DND-41 (cell line): Measurements from ENCODE around the gene BRIP1.

Experiments used
- ATAC-seq: fragments of 200-7000 bp; cut with Tn5 transposase; 3 replicates; pipeline ENCODE4 v1.9.1; 2021; ENCODE audit warnings: low read depth; ENCODE audit not compliant: insufficient read depth
- DNase-seq: peaks from one replicate; pipeline ENCODE4 v3.0.0-alpha.2; 2020
- H2AFZ ChIP-seq: 2 replicates; pipeline ENCODE4 v1.6.0; 2012; ENCODE audit warnings: low read depth, low read length
- H3K27ac ChIP-seq: 2 replicates; pipeline ENCODE4 v1.5.1; 2012; ENCODE audit warnings: low read length, inconsistent platforms
- H3K27me3 ChIP-seq: fragments of 200-600 bp; sonication (generic); 2 replicates; pipeline ENCODE4 v1.6.0; 2012; ENCODE audit warnings: low read length, mild to moderate bottlenecking, inconsistent platforms; ENCODE audit not compliant: insufficient read depth, poor library complexity
- H3K36me3 ChIP-seq: 2 replicates; pipeline ENCODE4 v1.5.1; 2012; ENCODE audit warnings: low read length, inconsistent platforms; ENCODE audit not compliant: insufficient read depth
- H3K4me1 ChIP-seq: 2 replicates; pipeline ENCODE4 v1.5.1; 2012; ENCODE audit warnings: mild to moderate bottlenecking, low read length; ENCODE audit not compliant: insufficient read depth
- H3K4me2 ChIP-seq: 2 replicates; pipeline ENCODE4 v1.6.0; 2012; ENCODE audit warnings: mild to moderate bottlenecking, moderate library complexity, low read length, inconsistent platforms; ENCODE audit not compliant: insufficient read depth
- H3K4me3 ChIP-seq, 2 experiments: fragments of 200-600 bp in 1 of 2; shearing (Covaris generic) in 1 of 2; 2 replicates each; pipeline ENCODE4 v1.5.1; 2012 to 2016; ENCODE audit warnings: inconsistent platforms in 2 of 2, low read length in 2 of 2, mild to moderate bottlenecking in 2 of 2, low read depth in 1 of 2, moderate library complexity in 1 of 2
- H3K79me2 ChIP-seq: 2 replicates; pipeline ENCODE4 v1.6.0; 2012; ENCODE audit warnings: low read length, inconsistent platforms; ENCODE audit not compliant: insufficient read depth
- H3K9ac ChIP-seq: 2 replicates; pipeline ENCODE4 v1.6.0; 2012; ENCODE audit warnings: low read depth, mild to moderate bottlenecking, inconsistent platforms, low read length, moderate library complexity
- H3K9me3 ChIP-seq: 2 replicates; pipeline ENCODE4 v1.5.1; 2012; ENCODE audit warnings: low read length, moderate library complexity, mild to moderate bottlenecking, inconsistent platforms; ENCODE audit not compliant: insufficient read depth, severe bottlenecking
- H4K20me1 ChIP-seq: 2 replicates; pipeline ENCODE4 v1.6.0; 2012; ENCODE audit warnings: low read length; ENCODE audit not compliant: insufficient read depth
- CTCF ChIP-seq: IDR thresholded peaks from 2 replicates; pipeline ENCODE4 v1.5.1; 2012; ENCODE audit warnings: borderline replicate concordance, low read length, moderate library complexity, mild to moderate bottlenecking; ENCODE audit not compliant: poor library complexity, severe bottlenecking; ENCODE audit errors: extremely low read depth
- EZH2 ChIP-seq: IDR thresholded peaks from 3 replicates; pipeline ENCODE4 v1.6.1; 2012; ENCODE audit warnings: borderline replicate concordance, low read depth, mild to moderate bottlenecking, moderate library complexity, low read length, inconsistent platforms; ENCODE audit not compliant: severe bottlenecking

The BRIP1 gene

GRCh38 chr17:61904094-61904710 lies 40.9 kb upstream of the BRIP1 start:
- ATAC-seq = peak; percentile 90
- Histone ChIP-seq H3K4me1 (no peaks in the 10 kb centered on the region), H3K4me3 (no peak overlapping the region), H3K27me3 (no peaks in the 10 kb centered on the region), H3K9ac (no peak overlapping the region), H4K20me1 (no peaks in the 10 kb centered on the region), H3K36me3 (peaks cover 68% of the 10 kb centered on the region), H3K79me2 (no peaks in the 10 kb centered on the region), H3K4me2 (no peak overlapping the region), H3K27ac (no peak overlapping the region), H3K9me3 (no peaks in the 10 kb centered on the region), H2AFZ (no peak overlapping the region)
- DNase-seq = peak; percentile 54
- TF ChIP-seq EZH2 = no peak
- TF ChIP-seq CTCF = no peak

- H3K27ac ChIP-seq = no peak overlapping the region
- H3K27me3 ChIP-seq = no peaks in the 10 kb centered on the region
- no peak overlapping the region for H3K4me3 ChIP-seq
- H4K20me1 ChIP-seq = no peaks in the 10 kb centered on the region
- no peaks in the 10 kb centered on the region for H3K79me2 ChIP-seq
- H3K9me3 ChIP-seq = no peaks in the 10 kb centered on the region
- H3K4me2 ChIP-seq = no peak overlapping the region
- no peaks in the 10 kb centered on the region for H3K4me1 ChIP-seq
- TF ChIP-seq EZH2 = no peak
- TF ChIP-seq CTCF = no peak
- no peak overlapping the region for H2AFZ ChIP-seq
- ATAC-seq = no peak
- peaks cover 68% of the 10 kb centered on the region for H3K36me3 ChIP-seq
- no peak for DNase-seq
- no peak overlapping the region for H3K9ac ChIP-seq
Observed at GRCh38 chr17:61903251-61903650, 39.9 kb upstream of the BRIP1 start.

GRCh38 chr17:61897548-61898180 lies 34.3 kb upstream of the BRIP1 start:
- H3K4me3 ChIP-seq = no peak overlapping the region
- TF ChIP-seq EZH2 (no peak), CTCF (no peak)
- H3K27ac ChIP-seq = no peak overlapping the region
- no peak for DNase-seq
- H3K27me3 ChIP-seq = no peaks in the 10 kb centered on the region
- no peaks in the 10 kb centered on the region for H4K20me1 ChIP-seq
- H3K79me2 ChIP-seq = no peaks in the 10 kb centered on the region
- H3K36me3 ChIP-seq = peaks cover 44% of the 10 kb centered on the region
- H3K9me3 ChIP-seq = no peaks in the 10 kb centered on the region
- no peak overlapping the region for H3K4me2 ChIP-seq
- H3K9ac ChIP-seq = no peak overlapping the region
- no peak for ATAC-seq
- H2AFZ ChIP-seq = no peak overlapping the region
- no peaks in the 10 kb centered on the region for H3K4me1 ChIP-seq
